Hypothalamus (tissue), 51 donors: ENCODE data around the gene RFC1.
"Not testable (repeated sequence)": the region's sequence is repeated elsewhere in the genome, so short reads cannot be mapped to it uniquely, and the experiment has no call there.

Experiments used
- DNase-seq, 51 donors: peaks; one replicate each; lab custom pipeline; 2025; lab: John Stamatoyannopoulos, UW

The RFC1 gene

DNA sequence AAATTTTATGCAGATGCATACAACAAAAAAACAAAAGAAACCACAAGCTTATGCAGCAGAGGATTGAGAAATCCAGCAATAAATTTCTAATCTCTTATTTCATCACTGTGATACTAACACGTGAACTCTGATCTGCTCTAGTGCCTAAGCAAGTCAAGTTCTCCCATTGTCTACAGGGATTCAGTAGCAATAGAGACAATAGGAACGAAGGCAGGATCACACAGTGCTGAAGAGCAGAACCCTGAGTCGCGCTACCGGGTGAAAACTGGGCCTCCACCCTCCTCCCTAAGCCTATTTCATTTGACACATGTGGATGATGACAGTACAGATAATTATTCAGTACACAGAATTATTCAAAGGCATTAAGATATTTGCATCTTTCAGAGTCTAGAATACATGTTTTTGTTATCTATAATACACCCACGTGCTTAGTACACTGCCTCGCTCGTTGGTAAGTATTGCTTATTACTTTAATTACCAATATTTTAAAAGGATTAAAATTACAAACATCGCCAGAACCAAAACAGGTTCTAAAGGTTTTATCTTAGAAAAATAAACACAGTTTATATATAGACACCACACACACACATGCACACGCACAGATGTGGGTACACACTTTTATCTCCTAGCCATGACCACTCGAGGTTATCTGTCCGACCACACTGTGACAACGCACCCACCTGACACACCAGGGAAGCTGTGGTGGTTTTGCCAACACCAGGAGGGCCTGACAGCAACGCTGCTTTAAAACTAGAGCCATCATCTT lies 60.1 kb downstream of the RFC1 start:
- DNase-seq: no peak

- DNase-seq: peak in 1 of 51 donors; percentile 8
Observed at GRCh38 chr4:39304651-39305050, 61.5 kb downstream of the RFC1 start.

DNA sequence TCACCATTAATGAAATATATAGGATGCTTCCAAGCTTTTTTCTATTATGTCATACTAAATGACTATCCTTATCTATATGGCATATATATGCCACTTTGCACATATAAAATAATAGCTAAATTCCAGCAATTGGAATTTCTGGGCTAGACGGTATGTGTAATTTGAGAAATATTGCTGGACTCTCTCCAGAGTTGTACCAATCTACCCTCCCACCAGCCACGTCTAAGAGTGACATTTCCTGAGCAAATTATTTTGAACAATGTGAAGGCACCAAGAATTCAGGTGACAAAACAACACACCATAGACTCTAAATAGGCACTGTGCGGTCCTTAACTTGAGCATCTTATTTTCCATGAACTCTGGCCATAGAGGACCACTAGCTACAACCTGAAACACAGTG lies 62.3 kb downstream of the RFC1 start:
- DNase-seq: no peak

- no peak for DNase-seq
Observed at GRCh38 chr4:39302901-39303300, 63.3 kb downstream of the RFC1 start.

- no peak for DNase-seq
Observed at GRCh38 chr4:39295784-39296183, 70.4 kb downstream of the RFC1 start.

DNA sequence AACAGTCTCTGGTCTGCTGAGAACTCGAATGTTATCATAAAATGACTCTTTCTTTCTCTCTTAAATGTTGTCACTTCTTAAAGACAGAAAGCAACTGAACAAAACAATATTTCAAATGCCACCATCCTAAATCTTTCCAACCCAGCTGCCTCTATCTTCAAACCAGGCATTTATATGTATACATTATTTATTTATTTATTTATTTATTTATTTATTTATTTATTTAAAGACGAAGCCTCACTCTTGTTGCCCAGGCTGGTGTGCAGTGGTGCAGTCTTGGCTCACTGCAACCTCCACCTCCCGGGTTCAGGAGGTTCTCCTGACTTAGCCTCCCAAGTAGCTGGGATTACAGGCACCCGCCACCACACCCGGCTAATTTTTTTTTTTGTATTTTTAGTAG lies 73.7 kb downstream of the RFC1 start:
- DNase-seq: not testable (repeated sequence)

- DNase-seq: no peak
Observed at GRCh38 chr4:39291686-39292085, 74.5 kb downstream of the RFC1 start.

DNA sequence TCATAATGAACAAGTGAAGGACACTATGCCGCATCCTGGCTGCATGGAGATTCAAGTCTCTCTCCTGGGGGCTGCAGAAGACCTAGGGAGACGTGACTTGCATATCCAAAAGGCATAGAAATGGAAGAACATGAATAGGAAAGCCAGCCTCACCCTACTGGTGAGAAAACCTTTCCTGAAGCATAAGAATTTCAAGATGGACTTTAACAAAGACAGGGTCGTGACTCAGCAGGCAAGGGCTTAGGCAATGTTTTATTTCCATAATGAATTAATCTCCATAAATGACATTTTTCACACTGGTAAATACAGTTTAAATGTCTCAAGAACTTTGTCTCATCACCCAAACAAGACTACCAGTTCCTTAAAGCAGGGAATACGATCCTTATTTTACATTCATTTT lies 78.9 kb downstream of the RFC1 start:
- DNase-seq: no peak

DNA sequence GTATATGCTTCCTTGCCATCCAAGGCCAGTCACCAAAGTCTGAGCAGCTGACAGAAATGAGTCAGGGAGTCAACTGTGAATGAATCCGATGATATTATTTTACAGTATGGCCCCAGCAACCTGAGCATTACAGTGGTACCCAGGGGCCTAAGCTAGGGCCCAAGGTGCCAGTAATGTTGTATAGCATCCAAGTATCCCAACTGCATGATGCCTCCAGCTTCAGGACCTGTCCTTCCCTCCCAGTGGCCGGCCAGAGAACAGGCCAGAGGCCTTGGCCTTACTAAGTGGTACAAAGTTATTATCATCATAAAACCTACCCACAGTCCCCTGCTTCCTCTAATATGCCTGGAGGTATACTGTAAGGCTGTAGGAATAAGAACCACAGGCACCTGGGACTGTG lies 79.9 kb downstream of the RFC1 start:
- no peak for DNase-seq

- no peak for DNase-seq
Observed at GRCh38 chr4:39285853-39286252, 80.3 kb downstream of the RFC1 start.

- no peak for DNase-seq
Observed at GRCh38 chr4:39285111-39285795, 80.9 kb downstream of the RFC1 start.

DNA sequence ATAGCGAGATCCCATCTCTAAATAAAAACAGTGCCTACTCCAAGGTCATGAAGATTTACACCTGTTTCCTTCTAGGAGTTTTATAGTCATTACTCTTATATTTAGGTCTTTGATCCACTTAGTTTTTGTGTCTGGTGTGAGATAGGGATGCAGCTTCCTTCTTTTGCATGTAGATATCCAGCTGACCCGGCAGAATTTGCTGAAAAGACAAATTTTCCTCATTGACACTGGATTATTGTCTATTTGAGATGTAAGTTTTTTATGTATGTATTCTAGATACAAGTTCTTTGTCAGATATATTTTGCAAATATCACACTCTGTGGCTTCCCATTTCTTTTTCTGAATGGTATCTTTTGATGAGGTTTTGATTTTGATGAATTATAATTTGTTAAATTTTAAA lies 85.4 kb downstream of the RFC1 start:
- no peak for DNase-seq

DNA sequence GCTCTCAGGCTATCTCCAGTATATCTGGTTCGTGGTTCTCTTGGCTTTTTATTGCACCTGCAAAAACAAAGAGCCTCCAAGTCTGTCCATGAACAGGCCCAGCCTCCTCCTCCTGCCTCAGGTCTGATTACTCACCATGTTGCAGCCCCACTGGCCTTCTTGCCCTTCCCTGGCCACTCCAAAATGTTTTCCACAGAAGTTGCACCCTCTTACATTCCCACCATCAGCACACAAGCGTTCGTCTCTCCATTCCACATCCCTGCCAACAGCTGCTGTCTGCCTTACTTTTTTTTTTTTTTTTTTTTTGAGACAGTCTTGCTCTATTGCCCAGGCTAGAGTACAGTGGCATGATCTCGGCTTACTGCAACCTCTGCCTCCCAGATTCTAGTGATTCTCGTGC lies 86.7 kb downstream of the RFC1 start:
- DNase-seq: no peak

DNA sequence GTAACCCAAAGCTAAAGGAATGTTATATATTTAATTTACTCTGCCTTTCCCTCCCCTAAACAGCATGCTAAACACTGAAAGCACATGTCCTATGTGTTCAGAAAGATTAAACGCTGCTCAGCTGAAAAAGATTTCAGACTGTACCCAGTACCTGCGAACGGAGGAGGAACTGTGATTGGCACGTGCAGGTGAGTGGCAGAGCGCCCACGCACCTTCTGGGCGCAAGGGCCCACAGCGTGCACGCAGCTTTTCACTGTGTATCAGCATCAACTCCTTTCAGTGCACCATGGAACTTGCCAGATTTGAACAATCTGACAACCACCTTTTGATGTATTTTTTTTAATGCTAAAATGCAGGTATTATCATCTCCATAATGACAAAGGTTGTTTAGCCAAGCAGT lies 87.7 kb downstream of the RFC1 start:
- peak in 1 of 51 donors; percentile 2 for DNase-seq

DNA sequence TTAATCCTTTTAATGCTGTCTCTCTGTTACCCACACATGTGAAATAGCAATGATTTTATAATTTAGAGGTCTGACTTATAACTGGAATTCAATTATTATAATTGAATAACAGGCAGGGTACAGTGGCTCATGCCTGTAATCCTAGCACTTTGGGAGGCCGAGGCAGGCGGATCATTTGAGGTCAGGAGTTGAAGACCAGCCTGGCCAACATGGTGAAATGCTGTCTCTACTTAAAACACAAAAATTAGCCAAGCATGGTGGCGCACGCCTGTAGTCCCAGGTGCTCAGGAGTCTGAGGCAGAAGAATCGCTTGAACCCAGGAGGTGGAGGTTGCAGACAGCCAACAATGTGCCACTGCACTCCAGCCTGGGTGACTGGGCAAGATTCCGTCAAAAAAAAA lies 88.5 kb downstream of the RFC1 start:
- not testable (repeated sequence) for DNase-seq

DNA sequence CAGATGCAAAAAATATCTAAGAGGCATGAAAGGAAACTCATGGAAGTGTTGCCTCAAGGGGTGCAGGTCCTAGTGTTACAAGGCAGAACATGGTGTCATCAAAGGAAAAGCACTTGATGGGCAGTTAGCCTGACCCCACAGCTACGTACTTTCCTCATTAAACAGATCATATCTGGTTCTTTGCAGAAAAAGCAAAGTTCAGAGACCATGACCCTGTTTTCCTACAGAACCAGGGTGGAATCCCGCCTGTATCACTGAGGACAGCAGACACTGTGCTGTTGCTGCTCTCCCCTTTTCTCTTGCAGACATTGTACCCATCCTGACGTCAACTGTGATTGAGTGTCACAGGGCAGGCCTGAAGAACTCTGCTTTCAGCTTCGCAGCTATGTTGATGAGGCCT lies 91.7 kb downstream of the RFC1 start:
- DNase-seq: no peak

DNA sequence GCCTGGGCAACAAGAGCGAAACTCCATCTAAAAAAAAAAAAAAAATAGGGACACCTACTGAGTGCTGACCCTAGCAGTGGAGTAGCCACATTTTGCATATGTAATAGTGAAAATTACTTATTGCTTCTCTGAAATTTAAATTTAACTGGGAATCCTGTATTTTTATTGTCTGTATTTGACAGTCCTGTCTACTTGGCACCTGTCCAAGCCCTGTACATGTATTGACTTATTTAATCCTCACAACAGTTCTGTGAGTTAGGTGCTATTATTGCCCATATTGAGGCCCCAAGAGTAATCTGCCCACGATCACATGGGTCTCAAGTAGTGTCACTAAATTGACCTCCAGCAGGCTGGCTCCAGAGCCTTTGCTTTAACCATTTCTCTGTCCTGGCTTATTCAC lies 102.3 kb downstream of the RFC1 start:
- no peak for DNase-seq

GRCh38 chr4:39259571-39260330 lies 106.4 kb downstream of the RFC1 start:
- DNase-seq: no peak

DNA sequence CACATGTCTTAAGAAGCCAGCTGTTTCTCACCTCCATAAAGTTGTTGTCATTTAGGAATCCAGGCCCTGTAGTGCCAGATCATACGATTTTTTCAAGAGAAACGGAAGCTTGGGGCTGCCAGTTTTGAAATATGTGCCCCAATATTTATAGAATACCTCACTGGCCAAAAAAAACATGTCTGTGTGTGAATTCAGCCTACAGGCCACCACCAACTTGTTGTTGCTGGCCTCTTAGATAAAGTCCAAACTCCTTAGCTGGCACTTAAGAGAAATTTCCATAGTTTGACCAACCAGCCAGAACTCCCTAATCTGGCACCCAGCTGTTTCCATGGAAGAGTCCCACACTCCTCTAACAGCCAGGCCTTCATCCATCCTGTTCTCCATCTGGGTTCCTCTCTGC lies 109.7 kb downstream of the RFC1 start:
- no peak for DNase-seq

- peak in 1 of 51 donors; percentile 8 for DNase-seq
Observed at GRCh38 chr4:39255871-39256270, 110.3 kb downstream of the RFC1 start.

DNA sequence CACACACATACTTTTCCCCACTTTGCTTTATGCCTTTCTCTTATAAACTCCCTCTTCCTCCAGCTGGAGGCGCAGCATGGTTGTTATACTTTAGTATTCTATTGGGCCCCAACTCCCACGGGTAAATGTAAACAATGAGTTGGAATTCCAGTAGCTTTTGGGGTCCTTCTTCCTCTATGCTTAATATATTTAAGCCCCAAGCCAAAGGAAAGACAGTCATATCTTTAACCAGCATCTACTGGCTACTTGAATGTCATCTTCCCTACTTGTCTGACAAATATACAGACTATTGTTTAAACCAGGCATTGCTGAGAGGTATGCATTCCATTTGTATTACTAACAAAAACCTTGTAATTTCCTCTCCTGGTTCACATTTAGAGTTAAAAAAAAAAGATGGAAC lies 110.9 kb downstream of the RFC1 start:
- no peak for DNase-seq

- DNase-seq: no peak
Observed at GRCh38 chr4:39243462-39243861, 122.7 kb downstream of the RFC1 start.
